Skin epidermis (tissue), 12 donors: Measurements from ENCODE around the gene OR10C1.

ENCODE experiments used
- H3K27ac ChIP-seq, 21 experiments: fragments of 200-600 bp; sonication (generic) in 11 of 21; one replicate each; pipeline ENCODE4 v1.5.0; 2020; ENCODE audit warnings: mild to moderate bottlenecking in 3 of 21, inconsistent platforms in 2 of 21, moderate library complexity in 2 of 21
- H3K4me3 ChIP-seq, 7 experiments: fragments of 200-600 bp; sonication (generic) in 2 of 7; one replicate each; pipeline ENCODE4 v1.5.0; 2020; ENCODE audit warnings: inconsistent platforms in 2 of 7, mild to moderate bottlenecking in 2 of 7, moderate library complexity in 1 of 7

Gene OR10C1

DNA sequence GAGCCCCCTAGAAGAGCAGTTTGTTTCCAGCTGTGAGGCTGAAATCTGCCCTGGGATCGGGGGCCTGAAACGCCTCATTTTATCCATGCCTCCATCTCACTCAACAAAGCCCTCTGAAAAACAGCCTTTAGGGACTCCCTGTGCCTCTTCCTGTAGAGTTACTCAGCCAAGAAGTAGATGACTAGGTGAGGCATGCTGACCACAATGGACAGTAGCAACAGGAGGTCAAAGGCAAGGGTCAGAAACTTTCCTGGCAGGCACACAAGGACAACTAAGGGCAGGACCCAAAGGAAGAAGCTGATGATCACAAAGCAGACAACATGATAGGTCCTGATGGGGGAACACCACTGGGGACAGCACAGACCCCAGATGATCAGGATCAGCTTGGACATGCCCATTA is 35.9 kb downstream of the OR10C1 start:
- H3K4me3 ChIP-seq = no peak overlapping the region
- no peak overlapping the region for H3K27ac ChIP-seq

DNA sequence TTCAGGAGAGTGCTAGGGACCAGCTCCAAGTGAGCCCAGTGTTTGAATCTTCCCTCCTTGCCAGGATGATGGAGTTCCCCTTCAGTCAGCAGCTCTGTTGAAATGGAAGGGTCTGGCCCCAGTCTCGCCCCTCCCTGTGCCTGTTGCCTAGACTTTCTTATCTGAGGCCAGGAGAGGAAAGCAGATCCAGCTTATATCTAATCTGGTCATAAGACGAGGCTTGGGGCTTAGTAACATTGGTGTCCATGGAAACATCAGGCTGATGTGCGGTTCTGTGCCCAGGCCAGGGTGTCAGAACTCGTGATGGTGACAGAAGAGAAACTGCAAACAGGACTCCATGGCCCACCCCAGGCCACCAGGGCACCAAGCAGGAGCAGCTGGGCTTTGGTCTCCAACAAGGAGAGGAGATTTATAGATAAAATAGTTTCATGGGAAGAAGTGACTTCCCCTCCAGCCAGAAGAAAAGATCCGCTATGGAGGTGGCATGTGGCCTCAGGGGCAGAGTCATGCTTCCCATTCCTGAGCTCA is 38.9 kb downstream of the OR10C1 start:
- H3K27ac ChIP-seq = no peak overlapping the region
- H3K4me3 ChIP-seq = no peak overlapping the region

DNA sequence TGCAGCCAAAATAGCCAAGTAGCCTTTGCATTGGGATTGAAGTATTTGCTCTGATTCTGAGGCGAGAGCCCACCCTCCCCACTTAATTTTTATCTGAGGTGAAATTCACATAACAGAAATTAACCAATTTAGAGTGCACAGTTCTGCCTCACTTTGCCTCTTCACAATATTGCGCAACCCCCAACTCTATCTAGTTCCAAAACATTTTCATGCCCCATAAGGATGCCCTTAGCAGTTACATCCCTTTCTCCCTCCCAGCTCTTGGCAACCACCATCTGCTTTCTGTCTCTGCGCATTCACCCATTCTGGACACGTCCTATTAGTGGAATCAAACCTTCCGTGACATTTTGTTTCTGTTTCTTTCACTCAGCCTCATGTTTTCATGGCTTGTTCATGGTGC is 39.6 kb downstream of the OR10C1 start:
- H3K27ac ChIP-seq = no peak overlapping the region
- no peak overlapping the region for H3K4me3 ChIP-seq

DNA sequence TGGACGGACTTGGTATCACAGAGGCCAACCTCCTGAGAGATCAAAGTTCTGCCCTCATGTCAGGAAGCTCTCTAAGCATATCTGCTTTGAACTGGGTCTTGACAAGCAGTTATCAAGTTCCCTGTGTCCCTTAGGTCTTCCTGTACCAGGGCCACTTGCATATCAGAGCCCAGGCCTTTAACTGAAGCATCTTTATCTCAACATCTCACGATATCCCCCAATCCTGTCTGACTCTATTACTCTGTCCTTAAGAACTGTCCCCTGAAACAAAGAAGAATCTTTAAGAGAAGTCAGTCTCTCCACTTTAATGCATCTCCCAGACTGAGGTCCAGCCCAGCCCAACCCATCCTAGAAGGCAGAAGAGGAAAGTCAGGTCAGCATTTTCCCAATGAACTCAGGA is 40.5 kb downstream of the OR10C1 start:
- Histone ChIP-seq H3K4me3 (no peak overlapping the region), H3K27ac (no peak overlapping the region)

GRCh38 chr6:29483186-29483585 is 44.1 kb downstream of the OR10C1 start:
- no peak overlapping the region for H3K4me3 ChIP-seq
- H3K27ac ChIP-seq = no peak overlapping the region

DNA sequence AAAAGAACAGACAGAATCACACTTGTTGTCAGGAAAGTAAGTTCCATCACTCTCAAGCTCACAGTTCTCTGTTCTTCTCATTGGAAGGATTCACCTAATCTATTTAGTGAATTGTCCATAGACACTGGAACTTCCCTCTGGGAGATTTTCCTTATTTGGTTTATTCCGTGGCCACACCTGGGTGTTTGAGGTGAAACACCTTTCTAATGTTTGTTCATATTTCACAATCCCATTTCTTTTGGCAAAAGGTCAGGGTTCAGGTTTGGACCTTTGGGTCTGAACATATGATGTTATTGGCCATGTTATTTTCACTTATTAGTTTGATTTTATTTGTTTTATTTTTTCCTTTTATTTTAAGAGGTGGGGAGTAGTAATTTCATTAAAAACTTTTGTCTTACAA is 44.6 kb downstream of the OR10C1 start:
- Histone ChIP-seq H3K27ac (no peak overlapping the region), H3K4me3 (no peak overlapping the region)

DNA sequence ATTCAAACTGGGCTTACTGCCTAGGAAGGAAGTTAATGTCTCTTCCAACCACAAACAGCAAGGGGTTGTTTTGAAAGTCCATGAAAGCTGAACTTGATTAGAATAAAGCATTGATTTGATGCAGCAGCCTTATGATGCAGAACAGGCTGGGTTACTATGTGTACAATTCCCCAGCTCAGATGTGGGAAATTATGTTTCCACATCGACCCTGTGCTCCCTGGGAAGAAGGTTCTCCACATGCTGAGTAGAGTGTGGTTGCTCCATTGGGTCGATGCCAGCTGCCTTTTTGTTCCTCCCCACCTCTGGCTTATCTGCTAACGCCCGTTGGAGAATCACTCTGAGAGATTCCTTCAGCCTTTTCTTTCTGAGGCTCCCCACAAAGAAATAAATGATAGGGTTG is 47.5 kb downstream of the OR10C1 start:
- no peak overlapping the region for H3K4me3 ChIP-seq

GRCh38 chr6:29487131-29487530 is 48.0 kb downstream of the OR10C1 start:
- H3K4me3 ChIP-seq = no peak overlapping the region
- H3K27ac ChIP-seq = no peak overlapping the region

More for the DNA sequence above, 47.5 kb downstream of the OR10C1 start:
- H3K27ac ChIP-seq = no peak overlapping the region

- no peak within 1 kb of the TSS for H3K27ac ChIP-seq
- no peak within 1 kb of the TSS for H3K4me3 ChIP-seq
Observed at GRCh38 chr6:29487660-29488059, 48.6 kb downstream of the OR10C1 start, which contains the start of gene MAS1L. Gene MAS1L, minus strand, starts transcription at chr6:29487956. Its CDS starts 54 bp downstream, at chr6:29487902.

DNA sequence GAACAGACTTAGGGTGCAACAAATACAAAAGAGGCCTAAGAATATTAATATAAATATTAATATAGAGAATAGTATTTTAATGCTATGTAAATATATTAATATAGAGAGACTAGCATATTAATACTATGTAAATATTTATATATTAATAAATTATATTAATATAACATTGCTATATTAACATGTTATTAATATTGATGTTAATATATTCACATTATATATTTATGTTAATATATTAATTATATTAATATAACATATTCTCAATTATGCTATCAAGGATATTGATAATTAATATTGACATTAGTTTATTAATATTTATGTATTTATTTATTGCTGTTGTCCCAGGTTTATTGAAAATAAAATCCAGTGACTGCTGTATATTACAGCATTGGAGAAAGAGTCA is 49.8 kb downstream of the OR10C1 start:
- Histone ChIP-seq H3K4me3 (no peak overlapping the region), H3K27ac (no peak overlapping the region)

DNA sequence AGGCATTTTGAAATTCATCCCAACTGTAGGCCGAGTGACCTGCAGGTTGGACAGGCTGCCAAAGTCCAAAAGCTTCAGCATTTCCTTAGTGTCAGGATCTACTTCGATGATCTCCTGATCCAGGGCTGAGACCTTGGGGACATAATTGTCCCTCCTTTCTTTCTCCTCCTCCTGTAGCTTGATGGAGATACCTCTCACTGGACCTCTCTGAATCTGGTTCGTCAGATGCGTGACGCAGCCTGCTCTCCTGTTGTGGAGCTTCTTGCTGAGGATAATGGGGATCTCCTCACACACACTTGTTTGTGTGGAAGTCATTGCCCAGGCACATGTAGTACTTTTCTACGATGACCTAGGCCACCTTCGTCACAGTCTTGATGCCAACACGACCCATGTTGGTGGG is 50.2 kb downstream of the OR10C1 start:
- Histone ChIP-seq H3K4me3 (no peak overlapping the region), H3K27ac (no peak overlapping the region)

DNA sequence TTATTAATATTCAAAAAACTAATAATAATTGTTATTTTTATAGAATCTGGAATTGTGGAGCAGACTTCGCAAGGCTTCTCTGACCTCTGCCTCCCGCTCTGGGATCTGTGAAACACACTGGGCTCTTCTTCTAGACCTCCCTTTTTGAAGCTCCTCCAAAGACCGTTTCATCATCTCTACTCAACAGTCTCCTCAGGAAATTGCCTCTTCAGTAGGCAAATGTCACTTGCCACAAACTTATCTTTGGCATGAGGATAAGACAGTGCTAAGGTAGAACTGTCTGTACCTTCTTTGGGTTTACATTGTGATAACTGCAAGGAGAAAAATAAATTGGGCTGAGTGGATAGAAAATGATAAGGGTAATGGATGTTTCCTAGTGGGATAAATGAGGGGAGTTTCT is 50.9 kb downstream of the OR10C1 start:
- no peak overlapping the region for H3K4me3 ChIP-seq

GRCh38 chr6:29490552-29490951 is 51.4 kb downstream of the OR10C1 start:
- no peak overlapping the region for H3K4me3 ChIP-seq
- no peak overlapping the region for H3K27ac ChIP-seq

More for the DNA sequence above, 50.9 kb downstream of the OR10C1 start:
- H3K27ac ChIP-seq = no peak overlapping the region
